ENCODE measurements around the gene ZNF213. TPM values are rescaled to one million over a fixed set of nuclear protein-coding genes. Genes with fewer than 3 reads are reported as not detected.

ZNF213 gene
- total RNA-seq, 1 donor from 2014 or later = 6.2 TPM

DNA sequence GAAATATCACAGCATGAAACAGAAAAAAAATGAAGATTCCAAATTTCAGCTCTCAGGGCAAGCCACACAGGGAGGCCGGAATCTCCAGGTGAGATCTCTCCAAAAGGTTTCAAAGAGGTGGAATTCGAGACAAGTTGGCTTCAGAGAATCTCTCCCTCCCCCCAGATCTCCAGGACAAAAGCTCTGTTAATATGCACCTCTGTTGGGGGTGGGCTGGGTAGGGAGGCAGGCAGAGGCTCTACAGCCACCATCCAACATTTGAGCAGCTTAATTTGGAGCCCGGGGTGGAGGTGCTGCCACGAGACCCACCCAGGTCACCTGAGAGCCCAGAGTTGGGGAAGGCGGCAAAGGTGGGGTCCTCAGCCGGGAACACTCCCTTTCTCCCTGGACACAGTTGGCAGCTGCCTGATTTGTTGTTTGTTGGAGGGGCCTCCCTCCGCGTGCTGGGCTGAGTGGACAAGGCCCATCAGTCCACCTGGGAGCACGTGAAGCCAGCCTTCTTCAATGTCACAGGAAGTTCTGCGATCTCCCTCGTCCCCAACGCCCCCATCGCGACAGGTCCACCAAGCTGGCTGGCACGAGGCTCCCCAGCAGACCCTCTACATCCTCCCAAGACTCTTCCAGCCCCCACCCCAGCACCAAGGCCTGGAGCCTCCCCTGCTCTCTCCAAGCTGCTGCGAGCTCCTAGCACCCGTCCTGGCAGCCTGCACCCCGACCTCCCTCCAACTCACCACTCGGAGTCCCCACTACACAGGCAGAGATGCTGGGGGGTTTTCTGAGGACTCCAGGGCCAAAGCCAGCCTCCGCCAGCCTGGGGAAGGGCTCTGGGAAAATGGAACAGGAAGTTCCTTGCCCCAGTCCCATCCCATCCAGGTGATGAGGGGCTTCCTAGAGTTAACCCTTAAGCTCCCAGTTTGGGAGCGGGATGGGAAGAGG, 36.1 kb upstream of the ZNF213 start, which contains the start of gene ZSCAN10:
ZSCAN10 (minus strand) TSS at position 836 of the 936 bp plus-strand sequence. CDS start 6,357 bp downstream, outside the sequence.
- no peak for DNase-seq (ENCODE audit: missing footprints)
- intact Hi-C loops (cut with DNase I) = no loop called here

GRCh38 chr16:3099395-3099731, 35.5 kb upstream of the ZNF213 start:
- no peak for ATAC-seq
- intact Hi-C loops (cut with DNase I) = no loop called here

More for the DNA sequence above, 36.1 kb upstream of the ZNF213 start, which contains the start of gene ZSCAN10:
- ATAC-seq = no peak

DNA sequence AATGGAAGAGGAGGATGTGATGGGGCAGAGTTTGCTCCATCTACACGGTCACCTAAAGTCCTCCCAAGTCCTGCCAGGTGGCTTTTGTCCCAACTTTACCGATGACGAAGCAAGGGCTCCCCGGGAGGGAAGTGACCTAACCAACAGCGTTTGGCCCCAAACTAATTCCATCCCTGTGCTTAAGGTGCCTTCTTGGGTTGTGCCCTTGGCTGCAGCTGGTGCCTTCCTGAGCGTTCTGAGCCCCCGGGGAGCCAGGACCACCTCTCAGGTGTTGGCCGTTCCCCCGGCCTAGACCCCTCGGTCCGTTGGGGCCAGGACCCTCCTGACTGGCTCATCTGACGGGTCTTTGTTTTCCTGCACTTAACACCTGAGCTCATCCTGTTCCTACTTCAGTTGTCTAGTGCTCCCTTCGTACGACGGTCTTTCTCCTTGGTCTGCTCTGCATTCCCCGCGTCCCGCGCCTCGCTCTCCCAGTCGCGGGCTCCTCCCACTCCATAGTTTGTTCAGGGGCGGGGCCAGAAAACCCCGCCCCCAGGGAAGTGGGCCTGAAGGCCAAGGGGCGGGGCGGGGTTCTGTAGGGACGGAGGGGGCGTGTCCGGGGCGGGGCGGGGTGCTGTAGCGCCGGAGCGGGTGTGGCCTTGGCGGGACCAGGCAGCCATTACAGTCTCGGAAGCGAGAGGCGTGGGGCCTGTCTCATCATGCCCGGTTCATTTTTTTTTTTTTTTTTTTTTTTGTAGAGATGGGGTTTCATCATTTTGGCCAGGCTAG, 34.9 kb upstream of the ZNF213 start:
- intact Hi-C loops (cut with DNase I) = no loop called here
- DNase-seq (ENCODE audit: missing footprints) (peak; percentile 98), ATAC-seq (peak; percentile 92)

More at GRCh38 chr16:3099395-3099731, 35.5 kb upstream of the ZNF213 start:
- DNase-seq (ENCODE audit: missing footprints) = no peak

GRCh38 chr16:3101018-3101840, 33.6 kb upstream of the ZNF213 start:
- ATAC-seq = no peak
- DNase-seq (ENCODE audit: missing footprints) = no peak
- intact Hi-C loops (cut with DNase I) = no loop called here

DNA sequence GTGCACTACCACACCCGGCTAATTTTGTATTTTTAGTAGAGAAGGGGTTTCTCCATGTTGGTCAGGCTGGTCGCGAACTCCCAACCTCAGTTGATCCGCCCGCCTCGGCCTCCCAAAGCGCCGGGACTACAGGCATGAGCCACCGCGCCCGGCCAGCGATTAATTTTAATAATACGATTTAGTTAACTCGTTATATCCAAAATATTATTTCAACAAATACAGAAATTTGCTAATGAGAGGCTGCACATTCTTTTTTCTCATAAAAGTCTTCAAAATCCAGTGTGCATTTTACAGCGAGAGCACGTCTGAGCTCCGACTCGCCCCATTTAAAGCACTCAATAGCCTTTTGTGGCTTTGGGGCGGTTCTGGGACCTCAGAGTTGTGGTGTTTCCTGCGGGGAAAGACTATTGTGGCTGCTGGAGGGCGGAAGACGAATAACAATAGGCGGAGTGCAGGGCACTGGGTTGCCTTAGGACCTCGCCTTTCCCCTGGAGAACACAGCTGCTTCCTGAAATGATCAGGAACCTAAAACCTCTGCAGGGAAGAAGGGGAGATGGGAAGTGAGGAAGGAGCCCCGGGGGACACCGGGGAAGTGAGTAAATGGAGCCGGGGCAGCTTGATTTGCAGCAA, 32.9 kb upstream of the ZNF213 start:
- intact Hi-C loops (cut with DNase I) = no loop called here
- DNase-seq (ENCODE audit: missing footprints) (no peak), ATAC-seq (no peak)

- DNase-seq (ENCODE audit: missing footprints) = peak; percentile 95
- intact Hi-C loops (cut with DNase I) = loop anchor here (5.0 kb wide), 1 partner anchor 49 kb away; no protein-coding TSS in a partner anchor
- ATAC-seq = peak; percentile 97
Observed at GRCh38 chr16:3106205-3106928, 28.5 kb upstream of the ZNF213 start.

DNA sequence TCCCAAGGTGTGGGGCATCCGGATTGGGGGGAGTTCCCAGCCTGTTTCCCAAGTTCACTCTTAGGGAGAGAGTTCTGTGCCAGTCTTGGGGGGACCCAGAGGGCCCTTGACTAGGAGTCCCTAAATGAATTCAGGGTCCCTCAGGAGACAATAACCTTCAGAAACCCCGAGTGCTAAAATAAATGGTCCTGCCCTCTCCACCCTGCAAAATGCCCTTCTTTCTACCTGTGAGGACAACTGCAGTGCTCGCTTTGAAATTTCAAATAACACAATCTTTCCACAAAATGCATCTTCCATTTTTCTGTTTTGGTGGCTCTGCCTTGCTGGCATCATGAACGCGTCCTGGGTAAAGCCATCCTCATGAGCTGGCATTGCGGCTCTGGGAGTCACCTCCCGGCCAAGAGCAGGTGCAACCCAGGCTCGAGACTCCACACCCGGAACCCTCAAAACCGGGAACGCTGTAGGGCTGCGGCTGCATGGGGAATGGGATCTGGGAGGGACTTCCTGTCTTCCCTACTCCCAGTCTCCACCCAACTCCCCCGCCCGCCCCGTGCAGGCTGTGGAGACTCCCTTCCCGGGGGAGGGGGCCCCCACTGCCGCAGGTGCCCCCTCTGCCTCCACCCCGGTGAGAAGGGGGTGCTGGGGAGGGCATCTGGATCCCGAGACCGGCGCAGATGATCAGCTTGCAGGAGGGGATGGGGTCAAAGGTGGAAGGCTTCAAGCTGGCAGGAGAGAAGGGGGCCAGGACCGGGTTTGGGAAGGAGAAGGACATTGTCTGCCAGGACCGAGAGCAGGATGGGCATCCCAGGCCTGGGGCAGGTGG, 22.6 kb upstream of the ZNF213 start, which contains the start of gene ZNF205:
ZNF205 (plus strand) TSS at position 529 of the 823 bp plus-strand sequence. CDS start 845 bp downstream, outside the sequence.
- peak; percentile 82 for DNase-seq (ENCODE audit: missing footprints)
- ATAC-seq = peak; percentile 95
- intact Hi-C loops (cut with DNase I) = no loop called here

DNA sequence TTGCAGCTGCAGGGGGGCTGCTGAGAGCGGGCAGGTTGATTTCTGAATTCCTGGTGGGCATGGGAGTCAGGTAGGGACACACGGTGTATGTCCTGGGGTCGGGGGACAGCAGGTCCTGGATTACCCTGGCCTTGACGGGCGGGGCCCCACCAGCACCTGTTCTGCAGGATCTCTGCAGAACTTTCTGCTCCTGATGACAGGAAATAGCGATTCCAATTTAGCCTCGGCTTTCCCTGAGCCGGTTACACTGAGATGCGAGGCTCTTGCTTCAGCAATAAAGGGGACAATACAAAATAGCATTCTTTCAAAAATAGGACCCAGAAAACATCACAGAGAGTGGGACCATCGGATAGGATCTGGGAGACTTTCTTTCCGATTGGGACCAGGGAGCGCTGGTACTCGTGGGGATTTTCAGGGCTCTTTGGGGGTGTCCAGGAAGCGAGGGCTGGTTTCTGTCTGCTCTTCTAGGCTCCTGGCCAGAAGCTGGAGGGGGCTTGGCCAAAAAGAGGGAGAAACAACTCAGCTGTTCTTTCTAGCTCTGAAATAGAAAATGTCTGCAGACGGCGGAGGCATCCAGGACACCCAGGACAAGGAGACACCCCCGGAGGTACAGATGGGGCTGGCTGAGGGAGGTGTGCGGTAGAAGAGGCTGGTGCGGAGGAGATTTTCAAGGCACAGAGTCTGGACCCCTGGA, 21.8 kb upstream of the ZNF213 start:
- DNase-seq (ENCODE audit: missing footprints) (no peak), ATAC-seq (peak; percentile 33)
- intact Hi-C loops (cut with DNase I) = no loop called here

- DNase-seq (ENCODE audit: missing footprints) (no peak), ATAC-seq (no peak)
- intact Hi-C loops (cut with DNase I) = no loop called here
Observed at GRCh38 chr16:3113765-3114479, 20.9 kb upstream of the ZNF213 start.

DNA sequence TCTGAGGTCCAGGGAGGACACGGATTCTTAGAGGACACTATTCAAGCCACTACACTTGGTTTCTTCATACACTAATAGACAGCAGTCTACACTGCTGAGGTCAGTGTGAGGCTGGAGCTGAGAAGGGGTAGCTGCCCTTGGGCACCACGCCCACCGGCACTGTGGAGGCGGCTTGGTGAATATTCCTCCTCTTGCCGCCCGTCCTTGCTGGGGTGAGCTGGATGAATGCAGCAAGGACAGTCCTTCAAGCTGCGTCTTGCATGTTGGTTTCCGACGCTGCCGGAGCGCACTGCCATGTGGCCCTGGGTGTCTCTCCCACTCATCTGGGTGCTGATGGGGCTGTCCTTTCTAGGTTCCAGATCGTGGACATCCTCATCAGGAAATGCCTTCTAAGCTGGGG, 19.8 kb upstream of the ZNF213 start:
- DNase-seq (ENCODE audit: missing footprints) (no peak), ATAC-seq (no peak)
- intact Hi-C loops (cut with DNase I) = no loop called here

DNA sequence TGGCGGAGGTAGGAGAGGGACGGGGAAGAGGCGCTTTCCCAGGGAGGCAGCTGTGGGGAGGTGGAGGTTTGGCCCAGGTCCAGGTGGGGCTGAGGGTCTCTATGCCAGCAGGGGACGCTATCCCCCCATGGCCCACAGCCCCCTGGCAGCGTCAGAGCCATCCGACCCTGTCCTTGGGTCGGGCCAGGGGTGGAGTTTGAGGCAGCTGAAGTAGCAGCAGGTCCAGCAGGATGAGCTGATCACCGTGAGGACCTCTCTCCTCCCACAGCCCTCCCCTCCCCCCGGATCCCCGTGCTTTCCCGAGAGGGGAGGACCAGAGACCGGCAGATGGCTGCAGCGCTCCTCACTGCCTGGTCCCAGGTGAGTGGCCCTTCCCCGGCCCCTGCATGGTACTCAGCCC, 19.3 kb upstream of the ZNF213 start:
- no peak for DNase-seq (ENCODE audit: missing footprints)
- intact Hi-C loops (cut with DNase I) = no loop called here

DNA sequence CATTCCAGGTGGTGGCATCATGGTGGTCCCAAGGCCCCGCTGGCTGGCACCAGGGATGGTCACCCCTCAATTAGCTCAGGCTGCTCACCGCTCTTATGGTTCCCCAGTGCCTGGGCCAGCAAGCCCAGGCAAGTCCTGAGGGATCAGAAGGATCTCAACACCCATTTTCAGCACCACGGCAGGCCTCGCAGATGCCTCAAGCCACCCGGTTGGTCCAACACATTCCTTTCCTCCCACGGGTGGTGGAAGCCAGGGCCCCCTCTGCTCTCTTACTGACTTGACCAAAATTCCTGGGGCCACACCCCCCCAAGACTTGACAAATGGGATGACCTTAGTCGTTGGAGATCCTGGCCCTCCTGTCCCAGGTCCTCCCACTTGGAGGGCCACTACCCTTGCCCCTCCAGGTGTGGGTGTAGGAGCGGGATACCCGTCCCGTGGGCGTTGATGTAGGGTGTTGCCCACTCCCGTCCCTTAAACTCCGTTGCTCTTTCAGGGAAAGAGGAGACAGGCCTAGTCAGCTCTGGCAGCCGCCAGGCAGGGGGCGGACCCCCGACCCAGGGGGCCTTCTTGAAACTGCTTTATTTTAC, 16.5 kb upstream of the ZNF213 start:
- intact Hi-C loops (cut with DNase I) = no loop called here
- no peak for DNase-seq (ENCODE audit: missing footprints)
- ATAC-seq = no peak

More for the DNA sequence above, 19.3 kb upstream of the ZNF213 start:
- ATAC-seq = no peak

DNA sequence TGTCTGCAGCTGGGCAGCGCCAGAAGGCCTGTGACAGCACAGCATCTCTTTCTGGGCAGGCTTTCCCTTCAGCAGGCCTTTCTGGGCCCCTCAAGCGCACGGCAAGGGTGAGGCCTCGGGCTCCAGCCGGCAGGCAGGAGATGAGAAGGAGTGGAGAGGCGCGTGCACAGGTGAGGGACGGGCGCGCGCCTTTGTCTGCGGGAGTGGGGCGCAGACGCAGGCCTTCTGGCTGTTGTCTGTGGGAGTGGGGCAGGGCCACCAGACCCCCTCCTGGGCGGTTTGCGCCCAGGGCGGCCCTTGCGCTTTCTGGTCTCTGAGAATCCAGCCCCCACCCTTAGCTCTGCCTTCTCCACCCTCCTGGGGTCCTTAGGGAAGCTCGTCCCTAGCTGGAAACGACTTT, 16.0 kb upstream of the ZNF213 start:
- intact Hi-C loops (cut with DNase I) = no loop called here
- ATAC-seq = no peak
- no peak for DNase-seq (ENCODE audit: missing footprints)

DNA sequence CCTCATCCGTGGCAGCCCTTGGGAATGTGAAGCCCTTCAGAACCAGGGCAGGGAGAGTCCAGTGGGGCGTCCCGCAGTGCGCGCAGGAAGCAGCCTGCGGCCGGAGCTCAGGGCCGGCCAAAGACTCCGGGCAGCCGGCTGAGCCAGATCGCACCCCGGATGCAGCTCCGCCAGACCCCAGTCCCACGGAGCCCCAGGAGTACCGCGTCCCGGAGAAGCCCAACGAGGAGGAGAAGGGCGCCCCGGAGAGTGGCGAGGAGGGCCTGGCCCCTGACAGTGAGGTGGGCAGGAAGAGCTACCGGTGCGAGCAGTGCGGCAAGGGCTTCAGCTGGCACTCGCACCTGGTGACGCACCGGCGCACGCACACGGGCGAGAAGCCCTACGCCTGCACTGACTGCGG, 15.5 kb upstream of the ZNF213 start:
- ATAC-seq (no peak), DNase-seq (ENCODE audit: missing footprints) (no peak)
- intact Hi-C loops (cut with DNase I) = no loop called here

- no peak for DNase-seq (ENCODE audit: missing footprints)
- intact Hi-C loops (cut with DNase I) = no loop called here
- ATAC-seq = no peak
Observed at GRCh38 chr16:3119701-3120408, 15.0 kb upstream of the ZNF213 start.
